Measurements from ENCODE around the gene GTF2H1.

DNA sequence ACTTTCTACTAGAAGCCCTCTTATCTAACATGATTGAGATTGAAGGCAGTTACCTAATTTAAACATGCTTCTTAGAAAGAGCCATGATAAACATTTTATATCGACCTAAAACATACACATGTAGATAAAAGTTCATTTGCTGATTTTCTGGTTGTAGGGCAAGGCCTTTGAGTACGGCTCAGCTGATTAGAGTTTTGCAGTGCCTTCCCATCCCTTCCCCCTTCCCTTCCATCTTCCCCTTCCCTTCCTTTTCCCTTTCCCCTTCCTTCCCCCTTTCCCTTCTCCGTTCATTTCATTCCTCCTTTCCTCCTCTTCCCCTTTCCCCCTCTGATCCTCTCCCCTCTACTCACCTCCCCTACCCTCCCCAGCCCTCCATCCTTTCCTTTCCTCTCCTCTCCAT, 94.1 kb downstream of the GTF2H1 start:
- TF ChIP-seq, protein P1, sequence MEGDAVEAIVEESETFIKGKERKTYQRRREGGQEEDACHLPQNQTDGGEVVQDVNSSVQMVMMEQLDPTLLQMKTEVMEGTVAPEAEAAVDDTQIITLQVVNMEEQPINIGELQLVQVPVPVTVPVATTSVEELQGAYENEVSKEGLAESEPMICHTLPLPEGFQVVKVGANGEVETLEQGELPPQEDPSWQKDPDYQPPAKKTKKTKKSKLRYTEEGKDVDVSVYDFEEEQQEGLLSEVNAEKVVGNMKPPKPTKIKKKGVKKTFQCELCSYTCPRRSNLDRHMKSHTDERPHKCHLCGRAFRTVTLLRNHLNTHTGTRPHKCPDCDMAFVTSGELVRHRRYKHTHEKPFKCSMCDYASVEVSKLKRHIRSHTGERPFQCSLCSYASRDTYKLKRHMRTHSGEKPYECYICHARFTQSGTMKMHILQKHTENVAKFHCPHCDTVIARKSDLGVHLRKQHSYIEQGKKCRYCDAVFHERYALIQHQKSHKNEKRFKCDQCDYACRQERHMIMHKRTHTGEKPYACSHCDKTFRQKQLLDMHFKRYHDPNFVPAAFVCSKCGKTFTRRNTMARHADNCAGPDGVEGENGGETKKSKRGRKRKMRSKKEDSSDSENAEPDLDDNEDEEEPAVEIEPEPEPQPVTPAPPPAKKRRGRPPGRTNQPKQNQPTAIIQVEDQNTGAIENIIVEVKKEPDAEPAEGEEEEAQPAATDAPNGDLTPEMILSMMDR (IDR thresholded peaks at IDR 0.05): no peak
- no peak for TF ChIP-seq POLR2A (IDR thresholded peaks at IDR 0.05)
